Osteocyte (in vitro differentiated cells): Measurements from ENCODE around the gene PDGFRB. TPM values are rescaled to one million over a fixed set of nuclear protein-coding genes. Genes with fewer than 3 reads are reported as not detected.

Experiments
- DNase-seq: peaks from one replicate; pipeline ENCODE4 v3.0.0; 2021; ENCODE audit warnings: mixed read lengths; ENCODE audit not compliant: unreplicated experiment; ENCODE audit errors: extremely low spot score
- H3K27ac Mint-ChIP-seq: one replicate; pipeline ENCODE4 v1.8.0; 2021; ENCODE audit warnings: mild to moderate bottlenecking, mixed read lengths; ENCODE audit not compliant: unreplicated experiment
- H3K27me3 Mint-ChIP-seq: one replicate; pipeline ENCODE4 v1.8.0; 2021; ENCODE audit warnings: mixed read lengths; ENCODE audit not compliant: unreplicated experiment
- H3K36me3 Mint-ChIP-seq: one replicate; pipeline ENCODE4 v1.8.0; 2021; ENCODE audit warnings: mixed read lengths; ENCODE audit not compliant: unreplicated experiment
- H3K4me1 Mint-ChIP-seq: one replicate; pipeline ENCODE4 v1.8.0; 2021; ENCODE audit warnings: mixed read lengths; ENCODE audit not compliant: unreplicated experiment
- H3K4me3 Mint-ChIP-seq: one replicate; pipeline ENCODE4 v1.8.0; 2021; ENCODE audit warnings: mild to moderate bottlenecking, moderate library complexity, mixed read lengths; ENCODE audit not compliant: unreplicated experiment
- H3K9me3 Mint-ChIP-seq: one replicate; pipeline ENCODE4 v1.8.0; 2021; ENCODE audit warnings: mixed read lengths; ENCODE audit not compliant: unreplicated experiment
- long read RNA-seq: library from polyadenylated mRNA; unstranded; transcript quantifications from one replicate; pipeline ENCODE4 v2.0.0, GENCODE V29; 2021
- total RNA-seq: library from RNA; stranded (reverse); gene quantifications from 2 replicates; pipeline ENCODE4 v1.2.1, GENCODE V29; 2021
- TF ChIP-seq, protein P1 (sequence below): fragments of 200-600 bp; sonication (generic); IDR thresholded peaks from 2 replicates; pipeline ENCODE4 v1.5.0; 2021; ENCODE audit warnings: antibody characterized with exemption, mild to moderate bottlenecking, moderate library complexity

PDGFRB gene
- total RNA-seq = 1,093 and 1,131 TPM in 2 replicates
- long read RNA-seq, full-length matches to known transcripts = 39 of 480 reads
- long read RNA-seq, partial matches to known transcripts = 155 of 480 reads
- long read RNA-seq, other reads (novel, unspliced or antisense) = 286 of 480 reads

DNA sequence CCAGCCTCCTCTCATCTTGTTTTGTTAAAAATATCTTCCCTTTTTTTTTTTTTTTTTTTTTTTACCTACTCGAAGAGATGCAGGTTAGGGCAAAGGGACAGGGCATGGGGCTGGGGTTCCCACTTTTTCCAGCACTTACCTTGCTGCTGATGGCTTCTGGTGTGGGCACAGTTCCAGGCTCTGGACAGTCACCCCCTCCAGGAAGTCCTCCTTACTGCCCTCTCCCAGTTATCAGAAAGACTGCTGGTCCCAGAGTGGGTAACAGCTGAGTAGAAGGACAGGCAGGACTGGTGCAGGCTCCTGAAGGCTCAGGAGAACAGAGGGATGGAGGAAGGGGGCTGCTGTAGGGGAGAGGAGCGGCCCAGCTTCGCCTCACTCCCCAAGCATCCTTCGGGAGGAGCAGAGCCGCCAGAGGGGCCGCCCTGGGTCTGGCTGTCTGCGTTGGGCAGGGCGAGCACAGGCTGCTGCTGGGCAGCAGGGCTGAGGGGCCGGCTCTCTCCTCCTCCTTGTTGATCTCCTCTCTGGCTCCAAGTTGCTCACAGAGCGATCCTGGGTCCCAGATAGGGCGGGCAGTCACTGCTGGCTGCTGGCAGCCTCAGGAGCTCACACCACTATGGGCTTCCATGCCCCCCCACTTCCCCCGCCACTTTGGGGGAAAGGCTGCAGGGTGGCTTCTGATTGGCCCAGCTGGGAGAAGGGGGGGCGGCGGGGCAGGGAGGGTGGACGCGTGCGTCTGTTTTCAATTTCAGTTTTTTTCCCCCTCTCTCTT is at the start of gene PDGFRB:
Gene PDGFRB (minus strand): TSS at position 588 of the 769 bp plus-strand sequence. CDS start 18,798 bp downstream, outside the sequence.
- TF ChIP-seq, protein P1, sequence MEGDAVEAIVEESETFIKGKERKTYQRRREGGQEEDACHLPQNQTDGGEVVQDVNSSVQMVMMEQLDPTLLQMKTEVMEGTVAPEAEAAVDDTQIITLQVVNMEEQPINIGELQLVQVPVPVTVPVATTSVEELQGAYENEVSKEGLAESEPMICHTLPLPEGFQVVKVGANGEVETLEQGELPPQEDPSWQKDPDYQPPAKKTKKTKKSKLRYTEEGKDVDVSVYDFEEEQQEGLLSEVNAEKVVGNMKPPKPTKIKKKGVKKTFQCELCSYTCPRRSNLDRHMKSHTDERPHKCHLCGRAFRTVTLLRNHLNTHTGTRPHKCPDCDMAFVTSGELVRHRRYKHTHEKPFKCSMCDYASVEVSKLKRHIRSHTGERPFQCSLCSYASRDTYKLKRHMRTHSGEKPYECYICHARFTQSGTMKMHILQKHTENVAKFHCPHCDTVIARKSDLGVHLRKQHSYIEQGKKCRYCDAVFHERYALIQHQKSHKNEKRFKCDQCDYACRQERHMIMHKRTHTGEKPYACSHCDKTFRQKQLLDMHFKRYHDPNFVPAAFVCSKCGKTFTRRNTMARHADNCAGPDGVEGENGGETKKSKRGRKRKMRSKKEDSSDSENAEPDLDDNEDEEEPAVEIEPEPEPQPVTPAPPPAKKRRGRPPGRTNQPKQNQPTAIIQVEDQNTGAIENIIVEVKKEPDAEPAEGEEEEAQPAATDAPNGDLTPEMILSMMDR = no peak
- peak within 1 kb of the TSS; percentile 94 for H3K27ac Mint-ChIP-seq
- no peaks in the 10 kb centered on the region for H3K27me3 Mint-ChIP-seq
- H3K36me3 Mint-ChIP-seq = peaks cover 26% of the 10 kb centered on the region
- no peaks in the 10 kb centered on the region for H3K9me3 Mint-ChIP-seq
- H3K4me1 Mint-ChIP-seq = peaks cover 72% of the 10 kb centered on the region
- peak within 1 kb of the TSS; percentile 99 for H3K4me3 Mint-ChIP-seq
- peak; percentile 95 for DNase-seq

DNA sequence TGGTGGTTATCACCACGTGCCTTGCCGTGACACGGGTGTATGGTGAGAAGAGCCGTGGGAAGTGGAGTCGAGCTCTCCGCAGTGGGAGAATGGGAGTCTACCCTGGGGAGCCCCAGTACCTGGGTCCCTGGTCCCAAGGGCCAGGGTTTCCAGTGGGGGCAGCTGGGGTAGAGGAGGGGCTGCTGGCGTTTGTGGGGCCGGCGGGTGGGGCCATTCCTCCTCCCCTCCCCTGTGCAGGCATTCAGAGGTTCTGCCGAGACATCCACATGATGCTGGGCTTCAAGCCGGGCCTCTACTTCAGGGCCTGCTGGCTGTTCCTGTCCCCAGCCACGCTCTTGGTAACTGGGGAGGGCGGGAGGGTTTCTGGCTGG is 48.9 kb upstream of the PDGFRB start:
- DNase-seq = no peak
- Mint-ChIP-seq H3K27ac (no peak overlapping the region), H3K4me1 (peaks cover 2% of the 10 kb centered on the region), H3K4me3 (no peak overlapping the region), H3K27me3 (peaks cover 15% of the 10 kb centered on the region), H3K36me3 (no peaks in the 10 kb centered on the region), H3K9me3 (no peaks in the 10 kb centered on the region)
- TF ChIP-seq, protein P1 = no peak

DNA sequence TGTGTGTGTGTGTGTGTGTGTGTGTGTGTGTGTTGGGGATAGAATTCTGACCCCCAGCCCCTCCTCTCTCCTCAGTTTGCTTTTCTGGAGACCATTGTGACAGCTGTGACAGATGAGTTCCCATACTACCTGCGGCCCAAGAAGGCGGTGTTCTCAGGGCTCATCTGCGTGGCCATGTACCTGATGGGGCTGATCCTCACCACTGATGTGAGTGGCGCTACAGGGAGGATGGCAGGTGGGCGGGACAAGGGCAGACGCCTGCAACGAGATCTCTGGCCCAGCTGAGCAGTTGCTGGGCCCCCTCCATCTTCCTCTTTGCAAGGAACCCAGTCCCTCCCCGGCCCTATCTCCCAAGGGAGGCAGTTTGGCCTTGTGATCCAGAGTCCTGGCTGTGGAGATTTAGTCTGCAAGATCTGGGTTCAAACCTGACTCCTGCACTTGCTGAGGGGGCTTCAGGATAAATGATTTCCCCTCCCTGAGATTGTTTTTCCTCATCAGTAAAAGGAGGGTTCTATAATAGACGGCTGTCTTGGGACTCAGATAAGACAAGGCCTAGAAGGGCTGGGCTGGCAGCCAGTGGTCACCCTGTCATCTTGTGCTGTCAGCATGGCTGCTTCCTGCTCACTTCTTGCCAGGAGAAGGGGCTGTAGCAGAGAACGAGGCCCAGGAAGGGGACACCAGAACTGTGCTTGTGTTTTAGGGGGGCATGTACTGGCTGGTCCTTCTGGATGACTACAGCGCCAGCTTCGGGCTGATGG is 48.4 kb upstream of the PDGFRB start:
- Mint-ChIP-seq H3K4me1 (peaks cover 2% of the 10 kb centered on the region), H3K4me3 (no peak overlapping the region), H3K27ac (no peak overlapping the region), H3K9me3 (no peaks in the 10 kb centered on the region), H3K27me3 (peaks cover 21% of the 10 kb centered on the region), H3K36me3 (no peaks in the 10 kb centered on the region)
- DNase-seq = no peak
- TF ChIP-seq, protein P1 = no peak

DNA sequence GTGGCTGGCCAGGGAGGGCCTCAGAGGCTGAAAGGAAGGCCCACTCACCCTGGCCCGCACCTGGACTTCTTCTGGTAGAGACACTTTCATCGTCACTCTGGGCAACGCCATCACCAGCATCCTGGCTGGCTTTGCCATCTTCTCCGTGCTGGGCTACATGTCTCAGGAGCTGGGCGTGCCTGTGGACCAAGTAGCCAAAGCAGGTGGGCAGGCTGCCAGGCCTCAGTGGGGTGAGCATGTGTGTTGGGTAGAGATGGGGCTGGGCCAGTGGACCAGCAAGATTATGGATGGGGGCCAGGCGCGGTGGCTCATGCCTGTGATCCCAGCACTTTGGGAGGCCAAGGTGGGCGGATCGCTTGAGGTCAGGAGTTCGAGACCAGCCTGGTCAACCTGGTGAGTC is 46.9 kb upstream of the PDGFRB start:
- Mint-ChIP-seq H3K27ac (no peak overlapping the region), H3K4me1 (no peaks in the 10 kb centered on the region), H3K4me3 (no peak overlapping the region), H3K9me3 (no peaks in the 10 kb centered on the region), H3K36me3 (no peaks in the 10 kb centered on the region), H3K27me3 (peaks cover 28% of the 10 kb centered on the region)
- TF ChIP-seq, protein P1 = no peak
- no peak for DNase-seq

DNA sequence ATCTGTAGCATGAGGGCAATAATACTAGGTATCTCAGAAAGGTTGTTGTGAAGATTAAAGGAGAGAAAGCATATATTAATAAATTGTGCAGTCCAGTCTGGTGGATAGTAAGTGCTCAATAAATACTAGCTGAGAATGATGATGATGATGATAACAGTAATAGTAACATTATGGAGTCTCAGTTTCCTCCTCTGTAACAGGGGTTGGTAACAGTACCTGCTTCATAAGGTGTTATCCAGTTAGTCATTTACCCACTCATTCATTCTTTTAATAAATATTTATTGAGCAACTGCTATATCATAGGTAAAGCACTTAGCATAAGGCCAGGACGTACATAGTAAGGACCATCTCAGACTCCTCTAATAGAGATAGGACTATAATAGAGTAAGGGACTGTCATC is 41.8 kb upstream of the PDGFRB start:
- Mint-ChIP-seq H3K27ac (no peak overlapping the region), H3K9me3 (no peaks in the 10 kb centered on the region), H3K27me3 (peaks cover 39% of the 10 kb centered on the region)

More for the DNA sequence above, 41.8 kb upstream of the PDGFRB start:
- H3K4me1 Mint-ChIP-seq = no peaks in the 10 kb centered on the region
- TF ChIP-seq, protein P1 = no peak
- no peaks in the 10 kb centered on the region for H3K36me3 Mint-ChIP-seq
- no peak overlapping the region for H3K4me3 Mint-ChIP-seq
- no peak for DNase-seq
